SK-N-SH (cell line): ENCODE data around the gene CALB2. TPM values are rescaled to one million over a fixed set of nuclear protein-coding genes. Genes with fewer than 3 reads are reported as not detected.

ENCODE experiments used
- CTCF ChIA-PET: fragments of 300-600, 350-600 bp; formaldehyde crosslinking; extraction: SDS; loops from one replicate; lab custom pipeline; 2021; lab: Yijun Ruan, JAX
- POLR2A ChIA-PET: fragments of 350-600 bp; sonication (Branson Sonifier 250); formaldehyde crosslinking; extraction: SDS; loops from one replicate; lab custom pipeline; 2020; ENCODE audit warnings: antibody characterized with exemption, inconsistent platforms; lab: Yijun Ruan, JAX
- DNase-seq: peaks from one replicate; pipeline ENCODE4 v3.0.0; 2012
- H2AFZ ChIP-seq: fragments of 200-600 bp; sonication (generic); 2 replicates; pipeline ENCODE4 v1.8.1; 2016; ENCODE audit warnings: antibody characterized with exemption, mild to moderate bottlenecking, low read depth
- H3F3A ChIP-seq: fragments of 200-600 bp; sonication (generic); replicated peaks from 2 replicates; pipeline ENCODE3; 2016; ENCODE audit warnings: antibody characterized with exemption, mild to moderate bottlenecking; ENCODE audit not compliant: insufficient read depth
- H3K27ac ChIP-seq, 2 experiments: fragments of 200-500 bp in 1 of 2; fragments of 200-600 bp in 1 of 2; sonication (Bioruptor generic) in 1 of 2; sonication (generic), shearing (Covaris generic) in 1 of 2; 2 replicates each; pipeline versions ENCODE4 v1.5.1 to v1.6.1; 2014 to 2016; ENCODE audit warnings: low read depth in 2 of 2, inconsistent platforms in 1 of 2, low read length in 1 of 2, mild to moderate bottlenecking in 1 of 2, mixed read lengths in 1 of 2
- H3K27me3 ChIP-seq: fragments of 200-600 bp; sonication (generic), shearing (Covaris generic); 2 replicates; pipeline ENCODE4 v1.6.1; 2016; ENCODE audit warnings: mixed run types; ENCODE audit not compliant: insufficient read depth
- H3K36me3 ChIP-seq, 2 experiments: fragments of 200-500 bp in 1 of 2; fragments of 200-600 bp in 1 of 2; sonication (Bioruptor generic) in 1 of 2; sonication (generic) in 1 of 2; replicated peaks in 1 of 2; 2 replicates each; pipeline versions ENCODE3 to v1.5.1; 2014 to 2016; ENCODE audit warnings: low read length in 1 of 2, mild to moderate bottlenecking in 1 of 2; ENCODE audit not compliant: insufficient read depth in 2 of 2, control insufficient read depth in 1 of 2
- H3K4me1 ChIP-seq, 2 experiments: fragments of 200-500 bp in 1 of 2; fragments of 200-600 bp in 1 of 2; sonication (Bioruptor generic) in 1 of 2; sonication (generic), shearing (Covaris generic) in 1 of 2; 2 replicates each; pipeline versions ENCODE4 v1.5.1 to v1.6.1; 2014 to 2016; ENCODE audit warnings: low read depth in 1 of 2, low read length in 1 of 2, mixed run types in 1 of 2; ENCODE audit not compliant: insufficient read depth in 2 of 2, control insufficient read depth in 1 of 2
- H3K4me2 ChIP-seq: fragments of 200-600 bp; sonication (generic), shearing (Covaris generic); 2 replicates; pipeline ENCODE4 v1.6.1; 2017; ENCODE audit warnings: mixed run types
- H3K4me3 ChIP-seq, 2 experiments: fragments of 200-500 bp in 1 of 2; fragments of 200-600 bp in 1 of 2; sonication (Bioruptor generic) in 1 of 2; sonication (generic), shearing (Covaris generic) in 1 of 2; 2 replicates each; pipeline versions ENCODE4 v1.5.1 to v1.8.1; 2014 to 2016; ENCODE audit warnings: low read depth in 2 of 2, inconsistent platforms in 1 of 2, low read length in 1 of 2, mild to moderate bottlenecking in 1 of 2, mixed read lengths in 1 of 2, moderate library complexity in 1 of 2
- H3K79me2 ChIP-seq: fragments of 200-600 bp; sonication (generic); 2 replicates; pipeline ENCODE4 v1.8.1; 2017; ENCODE audit warnings: mild to moderate bottlenecking; ENCODE audit not compliant: insufficient read depth
- H3K9ac ChIP-seq: fragments of 200-600 bp; sonication (generic); 2 replicates; pipeline ENCODE4 v1.6.1; 2017; ENCODE audit warnings: mixed run types
- H3K9me2 ChIP-seq: fragments of 200-600 bp; sonication (generic); 2 replicates; pipeline ENCODE4 v1.6.1; 2017; ENCODE audit warnings: mixed run types
- H3K9me3 ChIP-seq: fragments of 200-600 bp; sonication (generic); 2 replicates; pipeline ENCODE4 v1.6.1; 2017; ENCODE audit warnings: mixed run types, mild to moderate bottlenecking, moderate library complexity
- H4K20me1 ChIP-seq: fragments of 200-600 bp; sonication (generic); 2 replicates; pipeline ENCODE4 v1.6.1; 2017; ENCODE audit warnings: mild to moderate bottlenecking, mixed run types; ENCODE audit not compliant: insufficient read depth
- CTCF ChIP-seq: fragments of 200-600 bp; sonication (generic); IDR thresholded peaks from 2 replicates; pipeline ENCODE4 v1.6.1; 2017; ENCODE audit warnings: antibody characterized with exemption, mild to moderate bottlenecking, moderate library complexity
- ELF1 ChIP-seq: IDR thresholded peaks from 2 replicates; pipeline ENCODE4 v1.4.0; 2012
- EZH2phosphoT487 ChIP-seq: fragments of 200-600 bp; sonication (generic); IDR thresholded peaks from 2 replicates; pipeline ENCODE4 v1.6.1; 2017; ENCODE audit warnings: low read depth, mixed run types, mild to moderate bottlenecking, antibody characterized with exemption, moderate library complexity, borderline replicate concordance
- FOSL2 ChIP-seq: IDR thresholded peaks from 2 replicates; pipeline ENCODE4 v1.4.0; 2012; ENCODE audit warnings: low read depth, mild to moderate bottlenecking, moderate library complexity, borderline replicate concordance
- GABPA ChIP-seq: IDR thresholded peaks from 2 replicates; pipeline ENCODE4 v1.4.0; 2012; ENCODE audit warnings: low read depth, mild to moderate bottlenecking
- GATA2 ChIP-seq: sonication (generic); formaldehyde crosslinking; IDR thresholded peaks from 2 replicates; pipeline ENCODE4 v1.5.0; 2020; ENCODE audit warnings: mild to moderate bottlenecking, missing genetic modification reagents
- JUND ChIP-seq: IDR thresholded peaks from 2 replicates; pipeline ENCODE4 v1.4.0; 2012
- MAX ChIP-seq: IDR thresholded peaks from 2 replicates; pipeline ENCODE4 v1.4.0; 2012; ENCODE audit warnings: low read depth
- NFIC ChIP-seq: IDR thresholded peaks from 2 replicates; pipeline ENCODE4 v1.4.0; 2012; ENCODE audit warnings: borderline replicate concordance
- PBX3 ChIP-seq: IDR thresholded peaks from 2 replicates; pipeline ENCODE4; 2012
- POLR2AphosphoS5 ChIP-seq: IDR thresholded peaks from 2 replicates; pipeline ENCODE4 v1.6.1; 2012; ENCODE audit warnings: low read depth, low read length
- RCOR1 ChIP-seq: fragments of 150-350 bp; IDR thresholded peaks from 2 replicates; pipeline ENCODE4 v1.6.1; 2017; ENCODE audit warnings: antibody characterized with exemption, low read length
- RFX5 ChIP-seq: IDR thresholded peaks from 2 replicates; pipeline ENCODE4 v1.6.1; 2012; ENCODE audit warnings: mild to moderate bottlenecking, improper control_type of control experiment, low read length
- SMC3 ChIP-seq: IDR thresholded peaks from 2 replicates; pipeline ENCODE4 v1.6.1; 2012; ENCODE audit warnings: low read depth, low read length, improper control_type of control experiment
- TEAD4 ChIP-seq: IDR thresholded peaks from 2 replicates; pipeline ENCODE4 v1.4.0; 2012; ENCODE audit warnings: mild to moderate bottlenecking, borderline replicate concordance; ENCODE audit not compliant: insufficient read depth
- USF1 ChIP-seq: IDR thresholded peaks from 2 replicates; pipeline ENCODE4 v1.4.0; 2012; ENCODE audit warnings: low read depth, borderline replicate concordance
- YY1 ChIP-seq: IDR thresholded peaks from 2 replicates; pipeline ENCODE4 v1.4.0; 2012; ENCODE audit warnings: low read depth, mild to moderate bottlenecking
- WGBS: methylation state at CpG from one replicate; pipeline ENCODE4 v1.1.6; 2017; ENCODE audit warnings: low lambda C conversion rate; 5-methylcytosine and 5-hydroxymethylcytosine counted together
- polyA plus RNA-seq, 3 experiments: library from polyadenylated mRNA; depleted of rRNA; stranded (reverse); fragments of >200 nt; gene quantifications; 2 replicates each; pipeline ENCODE4 v1.2.3, GENCODE V29; 2012

CALB2 gene
- polyA plus RNA-seq, 1 of the 3 experiments (the other 2 are of a cell fraction), result 0.12 TPM

GRCh38 chr16:71347146-71347545, 11.4 kb upstream of the CALB2 start:
- CTCF ChIA-PET, result interaction anchor here (1.0 to 4.6 kb wide), 4 partner anchors 10 to 36 kb away, joined by 3 to 33 read pairs (median 4); partner anchors contain the start of gene CALB2

More at GRCh38 chr16:71347146-71347545, 11.4 kb upstream of the CALB2 start:
- Histone ChIP-seq H3K4me3 (no peak overlapping the region), H3K27ac (no peak overlapping the region), H3F3A (no peaks in the 10 kb centered on the region), H3K27me3 (no peaks in the 10 kb centered on the region), H2AFZ (no peak overlapping the region), H3K36me3 (no peaks in the 10 kb centered on the region), H3K9ac (no peak overlapping the region), H3K9me3 (no peaks in the 10 kb centered on the region), H3K9me2 (no peaks in the 10 kb centered on the region), H3K4me2 (no peak overlapping the region), H3K4me1 (no peaks in the 10 kb centered on the region), H4K20me1 (no peaks in the 10 kb centered on the region), H3K79me2 (no peaks in the 10 kb centered on the region)
- WGBS, result 15% methylated on average over 4 of the region's 7 CpGs
- POLR2A ChIA-PET, result no interaction called here
- DNase-seq, result no peak
- TF ChIP-seq SMC3 (no peak), USF1 (no peak), YY1 (no peak), ELF1 (no peak), MAX (no peak), CTCF (no peak), GABPA (no peak), GATA2 (CRISPR knock-in tag) (no peak), FOSL2 (no peak), PBX3 (no peak), RFX5 (no peak), TEAD4 (no peak), RCOR1 (no peak), EZH2phosphoT487 (no peak), POLR2AphosphoS5 (no peak), JUND (no peak), NFIC (no peak)
